ENCODE measurements around the gene TERT. TPM values are rescaled to one million over a fixed set of nuclear protein-coding genes. Genes with fewer than 3 reads are reported as not detected.

Gene TERT
- total RNA-seq, 2 donors from 2014 or later = 0.72 to 13.7 TPM

- no peaks in the 10 kb centered on the region for H3K36me3 ChIP-seq
- no peak for DNase-seq
- no peak overlapping the region for H3K9ac ChIP-seq (ENCODE audit: low read depth in 2 of 2, low read length in 2 of 2)
- no peak for TF ChIP-seq CTCF (IDR thresholded peaks at IDR 0.05)
- H3K4me3 ChIP-seq = no peak overlapping the region
- H3K27ac ChIP-seq = no peak overlapping the region
- no peaks in the 10 kb centered on the region for H3K9me3 ChIP-seq
- intact Hi-C loops (cut with DNase I) = no loop called here
- H3K4me1 ChIP-seq = no peaks in the 10 kb centered on the region
- H3K27me3 ChIP-seq = no peaks in the 10 kb centered on the region
Observed at GRCh38 chr5:1274471-1274870, 20.4 kb downstream of the TERT start.

- Histone ChIP-seq H3K9ac (ENCODE audit: low read depth in 2 of 2, low read length in 2 of 2) (no peak overlapping the region), H3K4me3 (no peak overlapping the region), H3K9me3 (no peaks in the 10 kb centered on the region), H3K36me3 (no peaks in the 10 kb centered on the region), H3K4me1 (no peaks in the 10 kb centered on the region), H3K27ac (no peak overlapping the region), H3K27me3 (no peaks in the 10 kb centered on the region)
- TF ChIP-seq CTCF (IDR thresholded peaks at IDR 0.05) = no peak
- no peak for DNase-seq
- intact Hi-C loops (cut with DNase I) = no loop called here
Observed at GRCh38 chr5:1273745-1274144, 21.1 kb downstream of the TERT start.

- no peaks in the 10 kb centered on the region for H3K4me1 ChIP-seq
- no peaks in the 10 kb centered on the region for H3K36me3 ChIP-seq
- intact Hi-C loops (cut with DNase I) = no loop called here
- H3K9ac ChIP-seq (ENCODE audit: low read depth in 2 of 2, low read length in 2 of 2) = no peak overlapping the region
- no peak overlapping the region for H3K27ac ChIP-seq
- no peaks in the 10 kb centered on the region for H3K9me3 ChIP-seq
- no peaks in the 10 kb centered on the region for H3K27me3 ChIP-seq
- no peak for DNase-seq
- H3K4me3 ChIP-seq = no peak overlapping the region
- no peak for TF ChIP-seq CTCF (IDR thresholded peaks at IDR 0.05)
Observed at GRCh38 chr5:1272201-1272600, 22.7 kb downstream of the TERT start.

GRCh38 chr5:1270933-1271914, 23.6 kb downstream of the TERT start:
- intact Hi-C loops (cut with DNase I) = no loop called here
- no peak overlapping the region for H3K9ac ChIP-seq (ENCODE audit: low read depth in 2 of 2, low read length in 2 of 2)
- no peak overlapping the region for H3K4me3 ChIP-seq
- H3K4me1 ChIP-seq = no peaks in the 10 kb centered on the region
- no peak for TF ChIP-seq CTCF (IDR thresholded peaks at IDR 0.05)
- no peaks in the 10 kb centered on the region for H3K27me3 ChIP-seq
- no peaks in the 10 kb centered on the region for H3K9me3 ChIP-seq
- no peaks in the 10 kb centered on the region for H3K36me3 ChIP-seq
- DNase-seq = no peak
- H3K27ac ChIP-seq = no peak overlapping the region

GRCh38 chr5:1270426-1270825, 24.4 kb downstream of the TERT start:
- Histone ChIP-seq H3K9ac (ENCODE audit: low read depth in 2 of 2, low read length in 2 of 2) (no peak overlapping the region), H3K27ac (no peak overlapping the region), H3K4me3 (no peak overlapping the region), H3K27me3 (no peaks in the 10 kb centered on the region), H3K9me3 (no peaks in the 10 kb centered on the region), H3K36me3 (no peaks in the 10 kb centered on the region), H3K4me1 (no peaks in the 10 kb centered on the region)
- intact Hi-C loops (cut with DNase I) = no loop called here
- TF ChIP-seq CTCF (IDR thresholded peaks at IDR 0.05) = no peak
- DNase-seq = no peak
